WTC11 (cell line): ENCODE results near the gene ARHGDIG. TPM values are rescaled to one million over a fixed set of nuclear protein-coding genes. Genes with fewer than 3 reads are reported as not detected.

Experiments used
- ATAC-seq: fragments of 200-7000 bp; cut with Tn5 transposase; 2 replicates; pipeline ENCODE4 v1.10.0; 2021; ENCODE audit warnings: mild to moderate bottlenecking, moderate library complexity
- CTCF ChIA-PET: fragments of 300-600 bp; sonication (Branson Sonifier 250); formaldehyde crosslinking; loops from one replicate; lab custom pipeline; 2021; ENCODE audit warnings: antibody characterized with exemption; lab: Charles Lee
- POLR2A ChIA-PET: fragments of 350-600 bp; sonication (Branson Sonifier 250); formaldehyde crosslinking; loops from one replicate; lab custom pipeline; 2021; ENCODE audit warnings: antibody characterized with exemption; lab: Charles Lee
- DNase-seq: peaks from one replicate; pipeline ENCODE4 v3.0.0; 2021; ENCODE audit warnings: low spot score
- H3K27ac Mint-ChIP-seq: 2 replicates; pipeline ENCODE4 v1.8.0; 2021; ENCODE audit warnings: mixed read lengths
- H3K27me3 Mint-ChIP-seq: 2 replicates; pipeline ENCODE4 v1.8.0; 2021; ENCODE audit warnings: low read depth, mild to moderate bottlenecking, moderate library complexity, mixed read lengths
- H3K36me3 Mint-ChIP-seq: 2 replicates; pipeline ENCODE4 v1.8.0; 2021; ENCODE audit warnings: mixed read lengths
- H3K4me1 Mint-ChIP-seq: 2 replicates; pipeline ENCODE4 v1.8.0; 2022; ENCODE audit warnings: mixed read lengths
- H3K4me3 Mint-ChIP-seq: 2 replicates; pipeline ENCODE4 v1.8.0; 2021; ENCODE audit warnings: mild to moderate bottlenecking, moderate library complexity, mixed read lengths
- H3K9me3 Mint-ChIP-seq: 2 replicates; pipeline ENCODE4 v1.8.0; 2021; ENCODE audit warnings: mixed read lengths
- AFF4 ChIP-seq: sonication (generic); formaldehyde crosslinking; IDR thresholded peaks from 2 replicates; pipeline ENCODE4 v1.8.1; 2023; ENCODE audit warnings: mild to moderate bottlenecking, missing genetic modification reagents, borderline replicate concordance
- CDX4 ChIP-seq: fragments of 250-450 bp; sonication (Bioruptor Pico); IDR thresholded peaks from 2 replicates; pipeline ENCODE4 v1.9.0; 2021; ENCODE audit warnings: moderate library complexity, mild to moderate bottlenecking, inconsistent platforms, borderline replicate concordance
- OVOL2 ChIP-seq: fragments of 250-450 bp; sonication (Bioruptor Pico); IDR thresholded peaks from 2 replicates; pipeline ENCODE4 v1.9.0; 2021; ENCODE audit warnings: mild to moderate bottlenecking, borderline replicate concordance
- ZNF396 ChIP-seq: fragments of 250-450 bp; sonication (Bioruptor Pico); IDR thresholded peaks from 2 replicates; pipeline ENCODE4 v1.8.0; 2021; ENCODE audit warnings: mild to moderate bottlenecking, moderate library complexity, borderline replicate concordance
- ZNF425 ChIP-seq: fragments of 250-450 bp; sonication (Bioruptor Pico); conservative IDR thresholded peaks from 2 replicates; pipeline ENCODE4 v1.9.0; 2021; ENCODE audit warnings: mild to moderate bottlenecking
- total RNA-seq: library from RNA; stranded (reverse); gene quantifications from 3 replicates; pipeline ENCODE4 v1.2.3, GENCODE V29; 2021
- TF ChIP-seq, protein P1 (sequence below): sonication (generic); formaldehyde crosslinking; IDR thresholded peaks from 2 replicates; pipeline ENCODE4 v1.8.1; 2022; ENCODE audit warnings: low read depth, missing genetic modification reagents, borderline replicate concordance

Gene ARHGDIG
- total RNA-seq, 1 experiment from 2014 or later, result 4.0 TPM

DNA sequence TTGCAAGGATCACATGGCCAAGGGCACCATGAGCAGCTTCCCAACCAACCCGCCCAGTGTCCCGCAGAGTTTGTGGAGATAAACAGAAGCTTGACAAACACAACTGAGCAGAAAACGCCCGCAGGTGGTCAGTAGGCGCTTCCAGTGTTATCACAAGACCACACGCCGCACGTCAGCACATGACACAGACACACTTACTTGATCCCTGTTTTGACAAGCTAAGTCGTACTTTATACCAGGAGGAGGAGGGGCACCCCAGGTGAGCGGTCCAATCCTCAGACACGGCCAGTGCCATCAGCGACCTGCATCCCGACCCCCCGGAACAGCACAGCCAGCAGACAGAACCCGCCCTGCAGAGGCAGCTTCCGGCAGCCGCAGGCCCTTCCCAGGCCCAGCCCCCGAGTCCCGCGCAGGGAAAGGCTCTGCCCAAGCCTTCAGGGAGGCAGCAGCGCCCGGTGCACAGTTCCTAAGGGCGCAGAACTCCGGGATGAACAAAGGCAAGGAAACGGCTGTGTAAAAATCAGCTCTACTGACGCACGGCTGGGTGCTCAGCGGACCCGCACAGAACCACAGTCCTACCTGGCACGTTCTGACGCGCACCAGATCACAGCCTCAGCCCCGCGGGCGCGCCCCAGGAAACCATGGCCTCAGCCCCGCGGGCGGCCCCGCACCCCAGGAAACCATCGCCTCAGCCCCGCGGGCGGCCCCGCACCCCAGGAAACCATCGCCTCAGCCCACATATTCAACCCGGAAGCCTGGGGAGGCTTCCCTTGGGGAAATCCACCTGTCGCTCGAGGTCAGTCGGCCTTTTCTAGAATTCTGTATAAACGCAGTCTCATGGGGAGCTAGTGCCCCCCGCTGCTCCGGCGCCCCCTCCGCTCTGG is 44.3 kb downstream of the ARHGDIG start:
- H3K36me3 Mint-ChIP-seq, result no peaks in the 10 kb centered on the region

More for the DNA sequence above, 44.3 kb downstream of the ARHGDIG start:
- CTCF ChIA-PET, result interaction anchor here (0.5 to 1.2 kb wide), 3 partner anchors 28 to 1577 kb away, joined by 3 to 8 read pairs (median 4); no protein-coding TSS in a partner anchor
- DNase-seq, result peak; percentile 49
- peak; percentile 57 for ATAC-seq
- peaks cover 16% of the 10 kb centered on the region for H3K4me1 Mint-ChIP-seq
- POLR2A ChIA-PET, result interaction anchor here (0.6 kb wide), 1 partner anchor 942 kb away, joined by 3 read pairs; no protein-coding TSS in a partner anchor
- no peaks in the 10 kb centered on the region for H3K9me3 Mint-ChIP-seq
- H3K4me3 Mint-ChIP-seq, result no peak overlapping the region
- no peaks in the 10 kb centered on the region for H3K27me3 Mint-ChIP-seq
- H3K27ac Mint-ChIP-seq, result peak overlapping the region; percentile 30; the same call in 1 of the 2 replicates
- TF ChIP-seq CDX4 (CRISPR knock-in tag), result no peak
- TF ChIP-seq, protein P1, sequence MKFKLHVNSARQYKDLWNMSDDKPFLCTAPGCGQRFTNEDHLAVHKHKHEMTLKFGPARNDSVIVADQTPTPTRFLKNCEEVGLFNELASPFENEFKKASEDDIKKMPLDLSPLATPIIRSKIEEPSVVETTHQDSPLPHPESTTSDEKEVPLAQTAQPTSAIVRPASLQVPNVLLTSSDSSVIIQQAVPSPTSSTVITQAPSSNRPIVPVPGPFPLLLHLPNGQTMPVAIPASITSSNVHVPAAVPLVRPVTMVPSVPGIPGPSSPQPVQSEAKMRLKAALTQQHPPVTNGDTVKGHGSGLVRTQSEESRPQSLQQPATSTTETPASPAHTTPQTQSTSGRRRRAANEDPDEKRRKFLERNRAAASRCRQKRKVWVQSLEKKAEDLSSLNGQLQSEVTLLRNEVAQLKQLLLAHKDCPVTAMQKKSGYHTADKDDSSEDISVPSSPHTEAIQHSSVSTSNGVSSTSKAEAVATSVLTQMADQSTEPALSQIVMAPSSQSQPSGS (CRISPR knock-in tag), result no peak
- TF ChIP-seq ZNF425 (CRISPR knock-in tag), result no peak
- no peak for TF ChIP-seq AFF4 (CRISPR knock-in tag)
- TF ChIP-seq ZNF396, result no peak
- no peak for TF ChIP-seq OVOL2 (CRISPR knock-in tag)
